Lung (tissue), 12 donors: ENCODE data around the gene CIT. TPM values are rescaled to one million over a fixed set of nuclear protein-coding genes. Genes with fewer than 3 reads are reported as not detected.

Source experiments
- ATAC-seq: fragments of 200-7000 bp; cut with Tn5 transposase; one replicate; pipeline ENCODE4 v1.9.1; 2020; ENCODE audit warnings: moderate number of reproducible peaks; ENCODE audit not compliant: insufficient read depth, low FRiP score
- DNase-seq, 3 donors: peaks; one replicate each; pipeline ENCODE4 v3.0.0-alpha.2; 2013 to 2017
- H3K27ac ChIP-seq, 2 donors: one replicate each; pipeline ENCODE4 v1.5.1; 2013; ENCODE audit warnings: mild to moderate bottlenecking in 2 of 2, moderate library complexity in 2 of 2, control low read depth in 1 of 2, inconsistent platforms in 1 of 2, low read depth in 1 of 2, low read length in 1 of 2
- H3K27me3 ChIP-seq, 3 donors: one replicate each; pipeline ENCODE4 v1.5.1; 2013; ENCODE audit warnings: low read length in 2 of 3; ENCODE audit not compliant: control insufficient read depth in 3 of 3, insufficient read depth in 3 of 3
- H3K36me3 ChIP-seq, 4 donors: one replicate each; pipeline ENCODE4 v1.5.1; 2013; ENCODE audit warnings: low read length in 4 of 4, mild to moderate bottlenecking in 1 of 4, moderate library complexity in 1 of 4; ENCODE audit not compliant: control insufficient read depth in 4 of 4, insufficient read depth in 4 of 4
- H3K4me1 ChIP-seq, 5 donors: one replicate each; pipeline ENCODE4 v1.5.1; 2013; ENCODE audit warnings: low read length in 5 of 5, mild to moderate bottlenecking in 2 of 5, moderate library complexity in 1 of 5; ENCODE audit not compliant: control insufficient read depth in 5 of 5, insufficient read depth in 5 of 5
- H3K4me3 ChIP-seq: one replicate; pipeline ENCODE4 v1.5.1; 2013; ENCODE audit warnings: mild to moderate bottlenecking, control low read depth, moderate library complexity
- H3K9ac ChIP-seq, 2 donors: one replicate each; pipeline ENCODE4 v1.5.1; 2013; ENCODE audit warnings: low read length in 2 of 2, control low read depth in 1 of 2; ENCODE audit not compliant: insufficient read depth in 1 of 2
- H3K9me3 ChIP-seq, 4 donors: one replicate each; pipeline ENCODE4 v1.5.1; 2013; ENCODE audit warnings: low read length in 3 of 4, mild to moderate bottlenecking in 1 of 4, moderate library complexity in 1 of 4; ENCODE audit not compliant: control insufficient read depth in 4 of 4, insufficient read depth in 3 of 4
- WGBS, 2 donors: extraction: QIAGEN DNeasy Blood & Tissue Kit; methylation state at CpG; one replicate each; pipeline ENCODE4 v1.1.7; 2013; 5-methylcytosine and 5-hydroxymethylcytosine counted together
- polyA plus RNA-seq, 2 donors: library from polyadenylated mRNA; stranded (reverse); fragments of 200-250 nt; gene quantifications; one replicate each; pipeline ENCODE4 v1.2.1, GENCODE V29; 2013
- total RNA-seq, 2 donors: library from RNA; depleted of rRNA in 1 of 2; stranded (reverse); fragments of >200 nt in 1 of 2; gene quantifications; one replicate each; pipeline ENCODE4 v1.2.1, GENCODE V29; 2014 to 2021
- TF ChIP-seq, protein P1 (sequence below): IDR thresholded peaks from 2 replicates; pipeline ENCODE4 v1.5.1; 2012; ENCODE audit warnings: mild to moderate bottlenecking; ENCODE audit errors: control extremely low read depth, extremely low read depth
- donor health status: control.
- donor health status: control.
- donor health status: Bipolar disorder and iron deficiency.
- donor health status: healthy.
- donor health status: DM: yes; HTN: yes; CAD: no.

CIT gene
- total and polyA plus RNA-seq, 4 donors: 5.0 to 29.3 (median 14.9) TPM

DNA sequence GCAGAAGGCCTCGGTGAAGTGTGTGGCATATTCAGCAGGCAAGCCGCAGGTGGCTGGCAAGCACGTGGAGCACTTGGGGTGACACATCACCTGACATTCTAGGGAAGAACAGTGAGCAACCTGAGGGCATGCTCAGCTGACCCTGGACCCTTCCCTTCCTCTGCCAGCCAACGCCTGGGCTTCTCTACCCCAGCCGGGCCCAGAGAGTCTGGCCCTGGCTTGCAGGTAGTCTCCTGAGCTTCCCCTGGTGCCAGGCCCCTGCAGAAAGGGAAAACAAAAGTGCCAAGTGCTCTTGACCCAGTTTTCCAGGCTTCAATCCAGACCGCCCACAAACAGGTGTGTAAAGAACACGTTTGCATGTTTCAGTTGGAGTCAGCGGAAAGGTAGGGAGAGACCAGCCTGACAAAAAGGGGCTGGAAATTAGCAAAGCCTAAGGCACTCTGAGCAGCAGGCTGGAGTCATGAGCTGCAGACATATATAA lies 163.5 kb downstream of the CIT start:
- no peak for ATAC-seq
- H3K4me1 ChIP-seq: peaks cover 0 to 13% (median 4%) of the 10 kb centered on the region in 5 donors

DNA sequence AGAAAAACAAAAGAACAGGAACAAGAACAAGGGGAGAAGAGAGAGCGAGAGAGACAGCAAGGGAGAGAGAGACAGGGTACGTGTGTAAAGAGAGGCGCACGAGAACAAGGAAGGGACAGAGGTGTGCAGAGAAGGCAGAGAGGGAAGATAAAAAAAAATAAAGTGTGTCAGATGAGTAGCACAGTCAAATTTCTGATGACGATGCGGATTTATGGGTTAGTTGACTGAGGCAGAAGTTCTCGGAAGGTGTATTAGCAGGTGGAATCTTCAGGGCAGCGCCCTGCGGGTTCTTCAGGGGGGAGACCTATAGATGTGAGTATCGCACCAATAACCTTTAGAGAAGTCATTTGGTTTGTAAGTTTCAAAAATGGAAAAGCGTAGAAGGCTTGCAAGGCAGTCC lies 164.4 kb downstream of the CIT start:
- H3K4me3 ChIP-seq: no peak overlapping the region
- WGBS, 2 donors: 97% methylated on average over 11 of the region's 11 CpGs
- no peaks in the 10 kb centered on the region for H3K27me3 ChIP-seq
- TF ChIP-seq, protein P1, sequence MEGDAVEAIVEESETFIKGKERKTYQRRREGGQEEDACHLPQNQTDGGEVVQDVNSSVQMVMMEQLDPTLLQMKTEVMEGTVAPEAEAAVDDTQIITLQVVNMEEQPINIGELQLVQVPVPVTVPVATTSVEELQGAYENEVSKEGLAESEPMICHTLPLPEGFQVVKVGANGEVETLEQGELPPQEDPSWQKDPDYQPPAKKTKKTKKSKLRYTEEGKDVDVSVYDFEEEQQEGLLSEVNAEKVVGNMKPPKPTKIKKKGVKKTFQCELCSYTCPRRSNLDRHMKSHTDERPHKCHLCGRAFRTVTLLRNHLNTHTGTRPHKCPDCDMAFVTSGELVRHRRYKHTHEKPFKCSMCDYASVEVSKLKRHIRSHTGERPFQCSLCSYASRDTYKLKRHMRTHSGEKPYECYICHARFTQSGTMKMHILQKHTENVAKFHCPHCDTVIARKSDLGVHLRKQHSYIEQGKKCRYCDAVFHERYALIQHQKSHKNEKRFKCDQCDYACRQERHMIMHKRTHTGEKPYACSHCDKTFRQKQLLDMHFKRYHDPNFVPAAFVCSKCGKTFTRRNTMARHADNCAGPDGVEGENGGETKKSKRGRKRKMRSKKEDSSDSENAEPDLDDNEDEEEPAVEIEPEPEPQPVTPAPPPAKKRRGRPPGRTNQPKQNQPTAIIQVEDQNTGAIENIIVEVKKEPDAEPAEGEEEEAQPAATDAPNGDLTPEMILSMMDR: no peak
- peaks cover 0 to 2% (median 0%) of the 10 kb centered on the region in 4 donors for H3K9me3 ChIP-seq
- H3K27ac ChIP-seq: peak overlapping the region in 1 of 2 donors; percentile 90
- H3K4me1 ChIP-seq: peaks cover 0 to 14% (median 4%) of the 10 kb centered on the region in 5 donors
- no peak for ATAC-seq
- H3K36me3 ChIP-seq: peaks cover 0 to 28% (median 2%) of the 10 kb centered on the region in 4 donors
- H3K9ac ChIP-seq: no peak overlapping the region
- no peak for DNase-seq

More for the DNA sequence above, 163.5 kb downstream of the CIT start:
- peak overlapping the region in 1 of 2 donors; percentile 68 for H3K27ac ChIP-seq
- TF ChIP-seq, protein P1: no peak
- no peaks in the 10 kb centered on the region for H3K27me3 ChIP-seq
- H3K4me3 ChIP-seq: no peak overlapping the region
- H3K9me3 ChIP-seq: peaks cover 0 to 2% (median 0%) of the 10 kb centered on the region in 4 donors
- 76 to 86% methylated on average over 8 of the region's 8 CpGs for WGBS, 2 donors
- DNase-seq: peak; percentile 26 to 64 (median 37)
- peaks cover 0 to 28% (median 2%) of the 10 kb centered on the region in 4 donors for H3K36me3 ChIP-seq
- no peak overlapping the region for H3K9ac ChIP-seq

DNA sequence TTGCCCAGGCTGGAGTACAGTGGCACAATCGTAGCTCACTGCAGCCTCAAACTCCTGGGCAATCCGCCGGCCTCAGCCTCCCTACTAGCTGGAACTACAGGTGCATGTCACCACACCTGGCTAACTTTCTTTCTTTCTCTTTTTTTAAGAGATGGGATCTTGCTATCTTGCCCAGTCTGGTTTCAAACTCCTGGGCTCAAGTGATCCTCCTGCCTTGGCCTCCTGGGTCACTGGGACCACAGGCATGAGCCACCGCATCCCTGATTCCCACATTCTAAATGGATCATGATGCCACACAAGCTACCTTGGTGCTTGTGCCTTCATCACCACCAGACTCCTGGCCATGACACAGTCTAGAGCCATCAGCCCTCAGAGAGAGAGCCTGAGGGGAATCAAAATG lies 165.4 kb downstream of the CIT start:
- peaks cover 0 to 2% (median 0%) of the 10 kb centered on the region in 4 donors for H3K9me3 ChIP-seq
- no peak for ATAC-seq
- H3K4me3 ChIP-seq: no peak overlapping the region
- H3K27me3 ChIP-seq: no peaks in the 10 kb centered on the region
- no peak for DNase-seq
- 91 to 97% methylated on average over 4 of the region's 4 CpGs for WGBS, 2 donors
- H3K4me1 ChIP-seq: peaks cover 0 to 14% (median 4%) of the 10 kb centered on the region in 5 donors
- H3K27ac ChIP-seq: peak overlapping the region in 1 of 2 donors; percentile 90
- peaks cover 0 to 28% (median 2%) of the 10 kb centered on the region in 4 donors for H3K36me3 ChIP-seq
- TF ChIP-seq, protein P1: no peak
- H3K9ac ChIP-seq: no peak overlapping the region
